Esophagus muscularis mucosa (tissue), 4 donors: ENCODE data around the gene SENP7. TPM values are rescaled to one million over a fixed set of nuclear protein-coding genes. Genes with fewer than 3 reads are reported as not detected.

Source experiments
- DNase-seq: peaks from one replicate; pipeline ENCODE4 v3.0.0-alpha.2; 2017; ENCODE audit errors: extremely low spot score
- H3K27ac ChIP-seq, 4 donors: fragments of 200-600 bp; sonication (generic); replicated peaks in 1 of 4; 1 replicate in 3 of 4; 2 replicates in 1 of 4; pipeline ENCODE4 v1.5.1; 2016 to 2019; ENCODE audit warnings: mild to moderate bottlenecking in 1 of 4
- H3K27me3 ChIP-seq, 4 donors: fragments of 200-600 bp; sonication (generic); one replicate each; pipeline versions ENCODE4 v1.5.1 to v1.6.0; 2016 to 2019
- H3K36me3 ChIP-seq, 4 donors: fragments of 200-600 bp; sonication (generic); one replicate each; pipeline ENCODE4 v1.5.1; 2016 to 2019
- H3K4me1 ChIP-seq, 4 donors: fragments of 200-600 bp; sonication (generic); one replicate each; pipeline ENCODE4 v1.5.1; 2016 to 2019
- H3K4me3 ChIP-seq, 4 donors: fragments of 200-600 bp; sonication (generic); 1 replicate in 2 of 4; 2 replicates in 2 of 4; pipeline ENCODE4 v1.5.1; 2016 to 2019; ENCODE audit warnings: mild to moderate bottlenecking in 4 of 4, moderate library complexity in 1 of 4
- H3K9me3 ChIP-seq, 4 donors: fragments of 200-600 bp; sonication (generic); 1 replicate in 3 of 4; 2 replicates in 1 of 4; pipeline ENCODE4 v1.5.1; 2016 to 2019
- EP300 ChIP-seq: sonication (generic); formaldehyde crosslinking; IDR thresholded peaks from one replicate; pipeline ENCODE4 v1.6.1; 2017; ENCODE audit warnings: antibody characterized with exemption
- POLR2A ChIP-seq: fragments of 450-650 bp; IDR thresholded peaks from one replicate; pipeline ENCODE4 v1.6.1; 2017; ENCODE audit warnings: antibody characterized with exemption, moderate library complexity, mild to moderate bottlenecking, low read depth
- POLR2AphosphoS5 ChIP-seq, 2 donors: sonication (generic); formaldehyde crosslinking; IDR thresholded peaks; one replicate each; pipeline ENCODE4 v1.6.1; 2017; ENCODE audit warnings: antibody characterized with exemption in 2 of 2
- WGBS: methylation state at CpG from one replicate; pipeline ENCODE4 v1.1.5; 2018; 5-methylcytosine and 5-hydroxymethylcytosine counted together
- intact Hi-C: fragments of 100-400 bp; cut with DNase I; formaldehyde crosslinking; loops from one replicate; pipeline ENCODE4 v1.15.1; 2023
- total RNA-seq, 4 donors: library from RNA; depleted of rRNA; stranded (reverse); fragments of >200 nt; gene quantifications; one replicate each; pipeline versions ENCODE4 v1.1.0 to v1.2.1, GENCODE V29; 2016
- TF ChIP-seq, protein P1 (sequence below), 3 experiments: fragments of 200-600 bp in 2 of 3; fragments of 450-650 bp in 1 of 3; sonication (generic) in 2 of 3; IDR thresholded peaks; one replicate each; pipeline ENCODE4 v1.5.1; 2017 to 2019; ENCODE audit warnings: antibody characterized with exemption in 3 of 3, mild to moderate bottlenecking in 2 of 3, moderate library complexity in 1 of 3

SENP7 gene
- total RNA-seq, 4 donors from 2014 or later = 13.7 to 23.3 (median 15.9) TPM

DNA sequence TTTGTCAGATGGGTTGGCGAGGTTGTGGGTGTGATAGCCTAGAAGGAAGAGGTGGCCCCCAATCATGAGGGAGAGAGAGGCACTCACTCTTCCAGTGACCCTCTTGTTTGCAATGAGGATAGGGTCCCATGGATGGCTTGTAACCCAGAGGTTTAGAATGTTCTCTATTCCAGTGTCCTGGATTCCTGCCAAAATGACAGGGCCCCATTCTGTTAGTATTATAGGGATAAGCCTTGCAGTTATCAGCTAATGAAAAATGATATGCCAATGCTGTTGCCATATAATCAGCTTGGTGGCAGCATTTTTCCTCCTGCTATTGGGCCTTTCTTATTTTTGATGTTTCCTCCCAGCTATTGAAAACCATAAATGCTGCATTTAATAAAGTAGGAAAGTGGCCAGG, 23.3 kb upstream of the SENP7 start:
- WGBS = 86% methylated on average over 1 of the region's 1 CpG
- Histone ChIP-seq H3K4me1 (no peaks in the 10 kb centered on the region), H3K27ac (no peak overlapping the region), H3K36me3 (no peaks in the 10 kb centered on the region), H3K27me3 (no peaks in the 10 kb centered on the region), H3K9me3 (no peaks in the 10 kb centered on the region), H3K4me3 (no peak overlapping the region)
- TF ChIP-seq, protein P1, sequence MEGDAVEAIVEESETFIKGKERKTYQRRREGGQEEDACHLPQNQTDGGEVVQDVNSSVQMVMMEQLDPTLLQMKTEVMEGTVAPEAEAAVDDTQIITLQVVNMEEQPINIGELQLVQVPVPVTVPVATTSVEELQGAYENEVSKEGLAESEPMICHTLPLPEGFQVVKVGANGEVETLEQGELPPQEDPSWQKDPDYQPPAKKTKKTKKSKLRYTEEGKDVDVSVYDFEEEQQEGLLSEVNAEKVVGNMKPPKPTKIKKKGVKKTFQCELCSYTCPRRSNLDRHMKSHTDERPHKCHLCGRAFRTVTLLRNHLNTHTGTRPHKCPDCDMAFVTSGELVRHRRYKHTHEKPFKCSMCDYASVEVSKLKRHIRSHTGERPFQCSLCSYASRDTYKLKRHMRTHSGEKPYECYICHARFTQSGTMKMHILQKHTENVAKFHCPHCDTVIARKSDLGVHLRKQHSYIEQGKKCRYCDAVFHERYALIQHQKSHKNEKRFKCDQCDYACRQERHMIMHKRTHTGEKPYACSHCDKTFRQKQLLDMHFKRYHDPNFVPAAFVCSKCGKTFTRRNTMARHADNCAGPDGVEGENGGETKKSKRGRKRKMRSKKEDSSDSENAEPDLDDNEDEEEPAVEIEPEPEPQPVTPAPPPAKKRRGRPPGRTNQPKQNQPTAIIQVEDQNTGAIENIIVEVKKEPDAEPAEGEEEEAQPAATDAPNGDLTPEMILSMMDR (IDR thresholded peaks at IDR 0.05) = no peak
- TF ChIP-seq POLR2A (no peak), POLR2AphosphoS5 (IDR thresholded peaks at IDR 0.05) (no peak), EP300 (no peak)
- intact Hi-C loops = no loop called here
- no peak for DNase-seq

DNA sequence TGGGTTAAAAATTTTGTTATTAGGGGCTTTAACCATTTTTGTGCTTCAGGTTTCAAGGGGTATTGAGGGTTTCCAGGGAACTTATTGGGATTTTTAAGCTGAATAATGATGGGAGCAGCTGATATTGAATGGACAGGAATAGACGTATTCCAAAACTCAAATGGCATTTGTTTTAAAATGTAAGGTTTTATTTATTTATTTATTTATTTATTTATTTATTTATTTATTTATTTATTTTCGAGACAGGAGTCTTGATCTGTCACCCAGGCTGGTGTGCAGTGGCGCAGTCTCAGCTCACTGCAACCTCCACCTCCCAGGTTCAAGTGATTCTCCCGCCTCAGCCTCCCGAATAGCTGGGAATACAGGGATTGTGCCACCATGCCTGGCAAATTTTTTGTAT, 22.2 kb upstream of the SENP7 start:
- 87% methylated on average over 5 of the region's 5 CpGs for WGBS
- no peaks in the 10 kb centered on the region for H3K36me3 ChIP-seq
- TF ChIP-seq, protein P1 (IDR thresholded peaks at IDR 0.05) = no peak
- TF ChIP-seq EP300 (no peak), POLR2A (no peak), POLR2AphosphoS5 (IDR thresholded peaks at IDR 0.05) (no peak)
- no peaks in the 10 kb centered on the region for H3K9me3 ChIP-seq
- no peak overlapping the region for H3K4me3 ChIP-seq
- H3K27ac ChIP-seq = no peak overlapping the region
- no peak for DNase-seq
- H3K27me3 ChIP-seq = no peaks in the 10 kb centered on the region
- H3K4me1 ChIP-seq = no peaks in the 10 kb centered on the region
- intact Hi-C loops = no loop called here

- Histone ChIP-seq H3K4me1 (no peaks in the 10 kb centered on the region), H3K9me3 (no peaks in the 10 kb centered on the region), H3K4me3 (no peak overlapping the region), H3K27me3 (no peaks in the 10 kb centered on the region), H3K27ac (no peak overlapping the region), H3K36me3 (no peaks in the 10 kb centered on the region)
- DNase-seq = no peak
- no peak for TF ChIP-seq EP300
- TF ChIP-seq, protein P1 (IDR thresholded peaks at IDR 0.05) = no peak
- TF ChIP-seq POLR2A = no peak
- no peak for TF ChIP-seq POLR2AphosphoS5 (IDR thresholded peaks at IDR 0.05)
- intact Hi-C loops = no loop called here
- WGBS = 60% methylated on average over 1 of the region's 1 CpG
Observed at GRCh38 chr3:101533603-101533968, 20.6 kb upstream of the SENP7 start.

- DNase-seq = no peak
- H3K27me3 ChIP-seq = no peaks in the 10 kb centered on the region
- no peaks in the 10 kb centered on the region for H3K36me3 ChIP-seq
- TF ChIP-seq, protein P1 (IDR thresholded peaks at IDR 0.05) = no peak
- TF ChIP-seq POLR2AphosphoS5 (IDR thresholded peaks at IDR 0.05) (no peak), POLR2A (no peak)
- H3K4me1 ChIP-seq = no peaks in the 10 kb centered on the region
- H3K27ac ChIP-seq = no peak overlapping the region
- no peak overlapping the region for H3K4me3 ChIP-seq
- intact Hi-C loops = no loop called here
- WGBS = 64% methylated on average over 9 of the region's 9 CpGs
- H3K9me3 ChIP-seq = no peaks in the 10 kb centered on the region
Observed at GRCh38 chr3:101532783-101533602, 20.0 kb upstream of the SENP7 start.
